K562 (cell line): Measurements from ENCODE around the gene NR6A1. TPM values are rescaled to one million over a fixed set of nuclear protein-coding genes. Genes with fewer than 3 reads are reported as not detected.

Experiments
- ATAC-seq: fragments of 200-7000 bp; cut with Tn5 transposase; 3 replicates; pipeline ENCODE4 v1.9.1; 2020; ENCODE audit warnings: moderate library complexity
- BruUV-seq: library from RNA; stranded (reverse); fragments of 400-500 nt; replicated peaks from 2 replicates; lab custom pipeline; 2021; lab: Mats Ljungman, UMichigan
- CTCF ChIA-PET: fragments of 300-600 bp; formaldehyde crosslinking; extraction: SDS; loops from one replicate; lab custom pipeline; 2021; ENCODE audit warnings: low intra/inter-chr PET ratio; lab: Yijun Ruan, JAX
- POLR2A ChIA-PET: fragments of 300-600, 350-650 bp; sonication (Branson Sonifier 250); formaldehyde crosslinking; extraction: SDS; loops from one replicate; lab custom pipeline; 2021; ENCODE audit warnings: antibody characterized with exemption, inconsistent platforms; lab: Yijun Ruan, JAX
- DNase-seq, 4 experiments: peaks; one replicate each; pipeline versions ENCODE4 v3.0.0 to v3.0.0-alpha.2; 2011 to 2018; ENCODE audit warnings: low spot score in 3 of 4, mixed read lengths in 3 of 4; ENCODE audit errors: extremely low read depth in 1 of 4
- FAIRE-seq: peaks from 2 replicates; lab custom pipeline; 2011; peaks lifted over from hg19 to GRCh38; lab: Jason Lieb, UNC
- H2AFZ ChIP-seq: 2 replicates; pipeline ENCODE4 v1.6.0; 2011; ENCODE audit warnings: low read depth, low read length, control low read depth, inconsistent platforms
- H3K27ac ChIP-seq: fragments of 200-600 bp; 3 replicates; pipeline ENCODE4 v1.8.0; 2011; ENCODE audit warnings: low read depth, mild to moderate bottlenecking, control low read depth, inconsistent platforms, low read length, moderate library complexity, mixed read lengths; ENCODE audit errors: extremely low read depth
- H3K27me3 ChIP-seq, 2 experiments: fragments of 300-600 bp in 1 of 2; 2 replicates in 1 of 2; 3 replicates in 1 of 2; pipeline versions ENCODE4 v1.6.0 to v1.8.0; 2011; ENCODE audit warnings: inconsistent platforms in 2 of 2, low read length in 2 of 2, mild to moderate bottlenecking in 1 of 2, mixed read lengths in 1 of 2, moderate library complexity in 1 of 2; ENCODE audit not compliant: control insufficient read depth in 2 of 2, insufficient read depth in 2 of 2
- H3K36me3 ChIP-seq: fragments of 300-600 bp; 3 replicates; pipeline ENCODE4 v1.8.0; 2011; ENCODE audit warnings: mild to moderate bottlenecking, low read length, inconsistent platforms; ENCODE audit not compliant: control insufficient read depth, insufficient read depth
- H3K4me1 ChIP-seq, 2 experiments: fragments of 200-600 bp in 1 of 2; replicated peaks in 1 of 2; 2 replicates in 1 of 2; 3 replicates in 1 of 2; pipeline versions ENCODE4 v1.5.1 to v1.8.0; 2011; ENCODE audit warnings: inconsistent platforms in 2 of 2, low read length in 2 of 2, mild to moderate bottlenecking in 1 of 2, mixed read lengths in 1 of 2, moderate library complexity in 1 of 2; ENCODE audit not compliant: control insufficient read depth in 2 of 2, insufficient read depth in 2 of 2
- H3K4me2 ChIP-seq: 2 replicates; pipeline ENCODE4 v1.6.1; 2011; ENCODE audit warnings: low read length, control low read depth, inconsistent platforms, mixed read lengths; ENCODE audit not compliant: insufficient read depth
- H3K4me3 ChIP-seq: fragments of 200-600 bp; sonication (generic), shearing (Covaris generic); 2 replicates; pipeline ENCODE4 v1.5.1; 2016; ENCODE audit warnings: control low read depth, inconsistent platforms
- H3K79me2 ChIP-seq: fragments of 200-600 bp; 3 replicates; pipeline ENCODE4 v1.8.0; 2011; ENCODE audit warnings: low read length, inconsistent platforms; ENCODE audit not compliant: control insufficient read depth, insufficient read depth
- H3K9ac ChIP-seq, 2 experiments: 2 replicates each; pipeline versions ENCODE4 v1.6.0 to v1.6.1; 2011; ENCODE audit warnings: low read depth in 2 of 2, low read length in 2 of 2, control low read depth in 1 of 2, inconsistent platforms in 1 of 2, mild to moderate bottlenecking in 1 of 2, mixed read lengths in 1 of 2; ENCODE audit not compliant: insufficient read depth in 1 of 2
- H3K9me1 ChIP-seq: one replicate; pipeline ENCODE4 v1.6.0; 2011; ENCODE audit warnings: inconsistent platforms, mild to moderate bottlenecking, low read length, moderate library complexity; ENCODE audit not compliant: control insufficient read depth, insufficient read depth
- H3K9me3 ChIP-seq: replicated peaks from 2 replicates; pipeline ENCODE4 v1.5.1; 2011; ENCODE audit warnings: low read depth, low read length, inconsistent platforms; ENCODE audit not compliant: control insufficient read depth, insufficient read depth
- H4K20me1 ChIP-seq: replicated peaks from 2 replicates; pipeline ENCODE4 v1.6.1; 2011; ENCODE audit warnings: low read length, inconsistent platforms, mixed read lengths; ENCODE audit not compliant: control insufficient read depth, insufficient read depth
- PYGO2 ChIP-seq: fragments of 450-650 bp; IDR thresholded peaks from 2 replicates; pipeline ENCODE4 v1.6.1; 2016; ENCODE audit warnings: mild to moderate bottlenecking, missing genetic modification characterization, moderate library complexity, missing compliant biosample characterization
- ZFP91 ChIP-seq: sonication (generic); formaldehyde crosslinking; IDR thresholded peaks from 2 replicates; pipeline ENCODE4 v1.8.0; 2022; ENCODE audit warnings: mild to moderate bottlenecking, missing genetic modification reagents
- ZNF76 ChIP-seq: fragments of 250-450 bp; sonication (Bioruptor Pico); IDR thresholded peaks from 2 replicates; pipeline ENCODE4 v1.4.0; 2020; ENCODE audit warnings: mild to moderate bottlenecking, moderate library complexity, borderline replicate concordance
- WGBS: fragments of 100-300 bp; shearing (Covaris generic); methylation state at CpG from one replicate; pipeline ENCODE4 v1.1.6; 2016; ENCODE audit warnings: low coverage, mixed read lengths; ENCODE audit not compliant: insufficient coverage; ENCODE audit errors: missing lambda C conversion rate; 5-methylcytosine and 5-hydroxymethylcytosine counted together
- in situ Hi-C: fragments of 300-500 bp; cut with MboI; formaldehyde crosslinking; loops from 4 replicates; pipeline ENCODE4 v1.15.0; 2018; ENCODE audit warnings: inconsistent platforms, mixed read lengths
- intact Hi-C: fragments of 100-400 bp; cut with micrococcal nuclease; formaldehyde crosslinking; loops from 2 replicates; pipeline ENCODE4 v1.14.2; 2022
- polyA plus RNA-seq, 8 experiments: library from polyadenylated mRNA; depleted of rRNA in 4 of 8; stranded (reverse) in 5 of 8; unstranded in 3 of 8; fragments of >200 nt; fragmentation: Nextera tagmentation in 2 of 8; fragmentation: Illumina TruSeq in 1 of 8; extraction: Ambion mirVana in 2 of 8; extraction: Trizol in 1 of 8; gene quantifications; 2 replicates each; pipeline versions ENCODE4 v1.2.1 to v1.2.3, GENCODE V29; 2011 to 2014; ENCODE audit warnings: inconsistent platforms in 1 of 8, missing spikeins in 1 of 8
- total RNA-seq, 7 experiments: library from RNA; depleted of rRNA in 6 of 7; stranded (reverse); fragments of >200 nt in 6 of 7; fragmentation: Illumina TruSeq in 2 of 7; extraction: Trizol in 2 of 7; gene quantifications; 2 replicates each; pipeline versions ENCODE4 v1.2.1 to v1.2.3, GENCODE V29; 2011 to 2021; ENCODE audit warnings: low replicate concordance in 1 of 7

Gene NR6A1
- total and polyA plus RNA-seq, 9 of the 15 experiments (the other 6 are each of a cell fraction or from before 2014, with no cell fraction given): 9.7 to 55.4 (median 28.3) TPM

- TF ChIP-seq ZFP91 (CRISPR knock-in tag): no peak
Measured at GRCh38 chr9:124493218-124493617, 277.9 kb downstream of the NR6A1 start (continued).

- H3K9ac ChIP-seq: no peak overlapping the region
- H3K4me2 ChIP-seq: no peak overlapping the region
- BruUV-seq: no TSS peak
- DNase-seq (no peak), FAIRE-seq (no peak), ATAC-seq (no peak; the same call in 2 of the 3 replicates)
- H3K4me3 ChIP-seq: no peak overlapping the region
- 13% methylated on average over 14 of the region's 19 CpGs for WGBS
- no peaks in the 10 kb centered on the region for H3K9me1 ChIP-seq
- intact Hi-C loops (no loop called here), in situ Hi-C loops (no loop called here)
- no peaks in the 10 kb centered on the region for H3K36me3 ChIP-seq
- H4K20me1 ChIP-seq: peaks cover 23% of the 10 kb centered on the region; the same call in 1 of the 2 replicates
- H2AFZ ChIP-seq: no peak overlapping the region
- peaks cover 8 to 80% of the 10 kb centered on the region in 2 experiments; a peak in 4 of 5 replicates for H3K27me3 ChIP-seq
- ChIA-PET CTCF (no interaction called here), POLR2A (interaction anchor here (1.0 kb wide), 1 partner anchor 9 kb away, joined by 6 read pairs; no protein-coding TSS in a partner anchor)
- no peaks in the 10 kb centered on the region for H3K79me2 ChIP-seq
- H3K4me1 ChIP-seq: peaks cover 11 to 54% of the 10 kb centered on the region in 2 experiments; a peak in 3 of 5 replicates
- no peak overlapping the region for H3K27ac ChIP-seq
- no peak for TF ChIP-seq ZNF76 (CRISPR knock-in tag)
- TF ChIP-seq PYGO2 (tag): no peak
- no peaks in the 10 kb centered on the region for H3K9me3 ChIP-seq
Measured at GRCh38 chr9:124492818-124493217, 278.3 kb downstream of the NR6A1 start.
